ENCODE data around the gene WDPCP. TPM values are rescaled to one million over a fixed set of nuclear protein-coding genes. Genes with fewer than 3 reads are reported as not detected.

The WDPCP gene
- total and polyA plus RNA-seq, 2 of the 8 experiments (the other 6 are each of a cell fraction or from before 2014, with no cell fraction given), result 9.3 to 25.8 TPM

- TF ChIP-seq CHD7 (IDR thresholded peaks at IDR 0.05; ENCODE audit: insufficient replicate concordance, low read length), result no peak
- no peak for TF ChIP-seq JUN (IDR thresholded peaks at IDR 0.05; ENCODE audit: low read depth, low read length)
- TF ChIP-seq KDM5A (IDR thresholded peaks at IDR 0.05; ENCODE audit: low read length), result no peak
- no peak for TF ChIP-seq SUZ12 (IDR thresholded peaks at IDR 0.05; ENCODE audit: low read length)
- TF ChIP-seq SIX5 (IDR thresholded peaks at IDR 0.05; ENCODE audit: low read depth, low read length), result no peak
- no peak for TF ChIP-seq E2F6 (IDR thresholded peaks at IDR 0.05)
- TF ChIP-seq KDM4A (IDR thresholded peaks at IDR 0.05; ENCODE audit: low read depth, low read length, severe bottlenecking), result no peak
- no peak for TF ChIP-seq ATF3 (IDR thresholded peaks at IDR 0.05; ENCODE audit: insufficient read depth, low read depth, low read length)
- TF ChIP-seq MAX (IDR thresholded peaks at IDR 0.05), result no peak
- no peak for TF ChIP-seq SIRT6 (IDR thresholded peaks at IDR 0.05; ENCODE audit: low read length)
- TF ChIP-seq NRF1 (IDR thresholded peaks at IDR 0.05; ENCODE audit: low read depth, low read length), result no peak
Observed at GRCh38 chr2:63436488-63436887, 151.8 kb downstream of the WDPCP start (continued).
